GM13976 (cell line): Measurements from ENCODE around the gene KITLG.

Experiments
- DNase-seq: peaks from one replicate; pipeline ENCODE4 v3.0.0; 2012; ENCODE audit warnings: low spot score
- in situ Hi-C: fragments of 300-500 bp; cut with MboI; formaldehyde crosslinking; loops from one replicate; pipeline ENCODE4 v1.12.0; 2022; ENCODE audit warnings: low sequenced_read_pairs, mixed read lengths, inconsistent platforms; ENCODE audit not compliant: unreplicated experiment
- TF ChIP-seq, protein P1 (sequence below): IDR thresholded peaks from 2 replicates; pipeline ENCODE4 v1.5.1; 2012; ENCODE audit warnings: borderline replicate concordance, mild to moderate bottlenecking; ENCODE audit not compliant: insufficient read depth; ENCODE audit errors: extremely low read depth, missing control alignments, control extremely low read depth

The KITLG gene

DNA sequence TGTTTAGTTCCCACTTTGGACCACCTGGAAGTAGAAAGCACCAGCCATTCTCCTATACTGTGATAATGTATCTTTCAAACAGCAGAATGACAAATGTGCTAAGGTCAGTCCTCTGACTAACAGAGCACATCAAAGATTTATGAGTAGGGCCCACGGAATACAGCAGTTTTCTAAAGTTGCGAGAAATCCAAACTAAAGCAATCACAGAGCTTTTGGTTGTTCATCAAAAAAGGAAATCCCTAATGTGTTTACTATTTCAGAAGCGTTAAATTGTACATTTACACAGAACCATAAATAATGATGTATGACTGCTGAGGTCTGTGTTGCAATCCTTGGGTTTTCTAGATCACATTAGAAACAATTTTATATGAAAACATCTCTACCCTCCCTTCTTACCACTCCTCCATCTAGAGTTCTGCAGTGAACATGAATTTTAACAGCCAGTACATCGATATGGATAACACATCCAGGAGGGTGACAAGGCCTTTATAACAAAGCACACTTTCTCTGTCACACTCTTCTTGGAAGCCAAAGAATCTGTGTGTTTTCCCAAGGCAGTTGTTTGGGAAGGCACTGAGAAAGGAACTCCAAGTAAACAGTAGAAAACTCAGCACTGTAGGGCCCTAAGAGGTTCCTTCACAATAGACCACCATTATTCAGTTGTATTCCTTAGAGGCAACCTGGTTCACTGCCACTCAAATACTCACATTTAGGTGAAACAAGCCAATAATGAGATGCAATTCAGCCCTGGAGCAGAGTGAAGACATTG, 7.3 kb downstream of the KITLG start:
- in situ Hi-C loops: no loop called here
- TF ChIP-seq, protein P1, sequence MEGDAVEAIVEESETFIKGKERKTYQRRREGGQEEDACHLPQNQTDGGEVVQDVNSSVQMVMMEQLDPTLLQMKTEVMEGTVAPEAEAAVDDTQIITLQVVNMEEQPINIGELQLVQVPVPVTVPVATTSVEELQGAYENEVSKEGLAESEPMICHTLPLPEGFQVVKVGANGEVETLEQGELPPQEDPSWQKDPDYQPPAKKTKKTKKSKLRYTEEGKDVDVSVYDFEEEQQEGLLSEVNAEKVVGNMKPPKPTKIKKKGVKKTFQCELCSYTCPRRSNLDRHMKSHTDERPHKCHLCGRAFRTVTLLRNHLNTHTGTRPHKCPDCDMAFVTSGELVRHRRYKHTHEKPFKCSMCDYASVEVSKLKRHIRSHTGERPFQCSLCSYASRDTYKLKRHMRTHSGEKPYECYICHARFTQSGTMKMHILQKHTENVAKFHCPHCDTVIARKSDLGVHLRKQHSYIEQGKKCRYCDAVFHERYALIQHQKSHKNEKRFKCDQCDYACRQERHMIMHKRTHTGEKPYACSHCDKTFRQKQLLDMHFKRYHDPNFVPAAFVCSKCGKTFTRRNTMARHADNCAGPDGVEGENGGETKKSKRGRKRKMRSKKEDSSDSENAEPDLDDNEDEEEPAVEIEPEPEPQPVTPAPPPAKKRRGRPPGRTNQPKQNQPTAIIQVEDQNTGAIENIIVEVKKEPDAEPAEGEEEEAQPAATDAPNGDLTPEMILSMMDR: no peak
- no peak for DNase-seq

DNA sequence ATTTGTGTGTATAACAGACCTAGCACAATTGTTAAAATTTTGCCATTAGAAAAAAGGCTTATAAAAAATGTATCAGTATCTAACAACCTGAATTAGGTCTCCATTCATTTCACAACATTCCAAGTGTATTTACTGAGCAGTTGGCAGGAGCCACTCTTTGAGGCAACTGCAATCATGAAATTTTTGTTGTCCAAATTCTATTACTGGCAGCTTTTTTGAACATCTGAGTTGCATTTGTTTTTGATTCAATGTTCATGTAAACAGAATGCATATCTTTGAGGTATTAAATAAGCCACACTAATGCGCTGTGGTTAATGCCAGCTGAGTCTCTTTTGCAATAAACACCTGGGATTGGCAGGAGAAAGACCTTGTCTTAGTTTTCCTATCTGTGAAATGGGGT, 8.7 kb downstream of the KITLG start:
- TF ChIP-seq, protein P1: no peak
- no peak for DNase-seq
- in situ Hi-C loops: no loop called here

DNA sequence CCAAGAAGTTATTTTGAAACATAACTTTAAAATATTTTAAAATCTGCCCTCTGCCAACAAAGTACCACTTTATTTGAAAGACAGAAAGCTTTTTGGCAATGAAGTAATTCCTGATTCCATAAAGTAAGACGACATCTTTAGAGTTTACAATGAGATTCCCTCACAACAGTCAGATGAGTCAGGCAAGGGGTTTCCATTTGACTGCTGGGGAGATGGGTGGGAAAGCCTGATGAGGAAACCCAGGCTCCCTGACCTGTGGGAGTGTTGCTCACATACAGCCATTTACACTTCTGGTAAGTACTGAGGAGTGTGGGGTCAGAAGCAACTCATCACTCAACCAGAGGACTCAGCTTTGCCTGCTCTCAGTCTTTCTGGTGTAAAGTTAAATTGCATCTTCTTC, 10.2 kb downstream of the KITLG start:
- in situ Hi-C loops: no loop called here
- no peak for DNase-seq
- TF ChIP-seq, protein P1: no peak

DNA sequence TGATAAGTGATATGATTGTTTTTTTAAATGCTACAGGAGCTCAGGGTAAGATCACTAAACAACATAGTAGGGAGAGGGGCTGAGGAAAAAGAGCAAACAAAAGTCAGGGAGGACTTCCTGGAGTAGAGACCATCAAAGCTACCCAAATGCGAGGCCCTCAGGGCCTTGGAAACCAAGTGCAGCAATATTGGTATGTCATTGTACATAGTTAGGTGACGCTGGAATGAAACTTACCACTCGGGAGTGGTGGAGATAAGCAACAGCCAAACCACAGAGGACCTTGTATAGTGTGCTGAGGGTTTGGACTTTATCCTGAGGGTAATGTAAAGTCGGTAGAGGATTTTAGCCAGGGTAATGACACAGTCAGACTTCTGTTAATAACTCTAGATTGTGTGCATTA, 13.8 kb downstream of the KITLG start:
- TF ChIP-seq, protein P1: no peak
- DNase-seq: no peak
- in situ Hi-C loops: no loop called here

DNA sequence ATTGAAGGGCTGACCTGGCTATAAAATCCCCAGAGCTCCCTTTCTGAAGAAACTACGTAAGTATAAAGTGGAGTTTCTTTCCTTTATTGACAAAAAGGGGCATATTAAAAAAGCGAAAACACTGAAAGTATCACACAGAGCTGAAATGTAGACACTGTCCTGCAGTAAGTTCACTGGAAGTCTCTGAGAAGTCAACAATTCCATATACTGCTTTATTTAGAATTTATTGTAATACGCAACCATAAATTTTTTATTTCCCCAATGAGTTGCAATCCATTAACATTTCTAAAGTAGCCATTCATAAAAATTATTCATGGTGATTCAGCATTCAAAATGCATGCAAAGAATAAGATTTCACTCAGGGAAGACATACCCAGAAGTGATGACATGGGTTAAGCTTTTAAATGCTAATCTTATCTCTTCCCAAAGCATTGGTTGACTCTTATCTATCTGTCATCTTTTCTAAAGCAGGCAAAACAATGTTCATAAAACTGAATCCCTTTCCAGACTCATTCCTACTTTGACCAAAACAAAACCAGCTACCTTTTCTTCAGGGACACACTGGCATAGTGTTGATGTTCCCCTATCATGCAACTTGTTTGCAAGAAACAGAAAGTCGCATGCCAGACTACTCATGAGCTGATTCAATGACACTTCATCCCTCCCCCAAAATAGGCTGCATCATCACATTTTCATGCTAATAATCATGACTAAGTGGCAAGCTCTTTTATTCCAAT, 17.3 kb downstream of the KITLG start:
- in situ Hi-C loops: no loop called here
- DNase-seq: no peak
- TF ChIP-seq, protein P1: no peak

DNA sequence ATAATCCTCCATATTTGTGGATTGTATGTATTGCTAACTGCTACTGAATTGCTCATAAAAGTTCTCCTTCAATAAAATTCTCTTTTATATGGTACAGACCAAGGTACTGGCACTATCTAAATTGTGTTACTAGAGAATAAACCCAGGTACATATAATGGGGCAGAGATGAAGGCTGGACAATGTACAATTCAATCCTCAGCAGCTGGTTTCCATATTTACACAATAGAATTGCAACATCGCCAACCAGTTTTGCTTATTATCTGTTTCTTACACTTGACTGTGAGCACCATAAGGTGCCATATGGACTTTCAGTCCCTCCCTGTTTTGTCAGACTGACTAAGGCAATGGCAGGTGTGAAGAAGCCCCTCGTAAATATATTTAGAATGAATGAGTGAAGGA, 18.1 kb downstream of the KITLG start:
- TF ChIP-seq, protein P1: no peak
- in situ Hi-C loops: no loop called here
- DNase-seq: no peak

DNA sequence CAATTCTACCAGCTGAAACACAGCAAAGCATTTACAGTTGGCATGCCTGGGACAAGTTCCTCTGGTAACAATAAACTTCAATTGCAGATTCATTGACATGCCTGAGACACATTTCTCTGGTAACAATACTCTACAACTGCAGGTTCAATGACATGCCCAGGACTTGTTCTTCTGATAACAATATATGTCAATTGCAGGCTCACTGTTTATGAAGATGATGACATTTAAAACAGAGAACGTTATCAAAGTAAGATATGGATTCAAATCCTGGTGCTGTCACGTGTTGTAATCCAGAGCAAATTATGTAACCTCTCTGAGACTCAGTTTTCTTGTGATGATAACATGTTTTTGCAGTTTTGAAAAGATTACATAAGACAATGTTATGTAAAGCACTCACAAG, 20.5 kb downstream of the KITLG start:
- in situ Hi-C loops: no loop called here
- TF ChIP-seq, protein P1: no peak
- no peak for DNase-seq
